HG02973 (cell line): ENCODE results near the gene CGB3.

Experiments
- ATAC-seq: cut with Tn5 transposase; IDR thresholded peaks from one replicate; pipeline ENCODE4 v1.9.1; 2021; ENCODE audit warnings: moderate library complexity; ENCODE audit not compliant: unreplicated experiment

The CGB3 gene

GRCh38 chr19:49016067-49016839 lies 7.9 kb downstream of the CGB3 start:
- ATAC-seq: no peak

- no peak for ATAC-seq
Measured at GRCh38 chr19:49014870-49015255, 9.3 kb downstream of the CGB3 start.

GRCh38 chr19:49014123-49014869 lies 9.8 kb downstream of the CGB3 start:
- ATAC-seq: no peak

GRCh38 chr19:49011194-49011593 lies 12.9 kb downstream of the CGB3 start:
- ATAC-seq: no peak

- no peak for ATAC-seq
Measured at GRCh38 chr19:49010453-49010852, 13.7 kb downstream of the CGB3 start.

- no peak for ATAC-seq
Measured at GRCh38 chr19:49009828-49010227, 14.3 kb downstream of the CGB3 start.

- ATAC-seq: no peak
Measured at GRCh38 chr19:49006905-49007304, 17.2 kb downstream of the CGB3 start.

- no peak for ATAC-seq
Measured at GRCh38 chr19:49004964-49005614, 19.0 kb downstream of the CGB3 start.

- ATAC-seq: no peak
Measured at GRCh38 chr19:49004133-49004532, 20.0 kb downstream of the CGB3 start.

- ATAC-seq: no peak
Measured at GRCh38 chr19:48999481-49000325, 24.4 kb downstream of the CGB3 start.

GRCh38 chr19:48997972-48998371 lies 26.2 kb downstream of the CGB3 start:
- no peak for ATAC-seq

- ATAC-seq: no peak
Measured at GRCh38 chr19:48994035-48994386, 30.1 kb downstream of the CGB3 start.

GRCh38 chr19:48993175-48994034 lies 30.7 kb downstream of the CGB3 start, which contains the start of the genes GYS1 and RUVBL2:
Gene GYS1 (minus strand): TSS chr19:48993309. CDS start chr19:48993112, 197 bp downstream.
Gene RUVBL2 (plus strand): TSS chr19:48993887. CDS start chr19:48993912, 25 bp downstream.
- ATAC-seq: peak; percentile 74

GRCh38 chr19:48992581-48993174 lies 31.5 kb downstream of the CGB3 start:
- no peak for ATAC-seq

GRCh38 chr19:48991873-48992580 lies 32.1 kb downstream of the CGB3 start:
- ATAC-seq: no peak

GRCh38 chr19:48991011-48991609 lies 33.0 kb downstream of the CGB3 start:
- no peak for ATAC-seq

GRCh38 chr19:48990400-48990799 lies 33.7 kb downstream of the CGB3 start:
- ATAC-seq: no peak

- no peak for ATAC-seq
Measured at GRCh38 chr19:48989701-48990291, 34.3 kb downstream of the CGB3 start.
